HG02763 (cell line): ENCODE results near the gene NKD1.
A peak's percentile ranks its signal among the peaks of the same experiment; 100 is the strongest.

Experiments used
- ATAC-seq: cut with Tn5 transposase; IDR thresholded peaks from one replicate; pipeline ENCODE4 v1.9.1; 2021; ENCODE audit warnings: mild to moderate bottlenecking, moderate library complexity; ENCODE audit not compliant: unreplicated experiment

Gene NKD1

DNA sequence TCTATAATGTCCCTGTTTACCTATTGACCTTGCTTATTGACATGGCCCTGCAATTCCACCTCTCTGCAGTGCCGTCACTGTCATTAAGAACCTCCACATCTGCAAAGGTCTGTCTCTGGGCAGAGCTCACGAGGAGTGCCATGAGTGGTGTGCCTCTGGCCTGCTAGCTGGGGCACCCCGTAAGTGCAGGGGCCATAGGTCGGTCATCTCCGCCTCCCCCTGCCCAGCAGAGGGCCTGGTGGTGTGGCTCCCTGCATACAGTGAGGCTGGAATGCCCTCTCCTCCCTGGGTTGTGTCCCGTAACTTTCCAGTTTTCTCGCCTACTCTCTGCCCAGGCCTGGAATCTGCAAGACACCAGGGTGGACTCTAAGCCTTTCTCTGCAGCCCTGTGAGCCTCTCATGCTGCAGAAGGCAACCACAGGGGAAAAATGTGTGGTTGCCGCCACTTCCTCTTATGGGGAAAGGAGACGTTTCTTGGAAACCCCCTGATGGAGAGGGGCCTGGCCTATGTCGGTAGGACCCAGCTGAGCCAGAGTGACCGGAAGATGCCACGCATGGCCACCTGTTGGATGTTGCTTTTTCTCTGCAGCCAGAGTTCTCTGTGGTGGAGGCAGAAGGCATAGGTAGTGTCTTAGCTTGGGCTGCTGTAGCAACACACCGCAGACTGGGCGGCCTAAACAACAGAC is 135.6 kb downstream of the NKD1 start:
- ATAC-seq = peak; percentile 53

DNA sequence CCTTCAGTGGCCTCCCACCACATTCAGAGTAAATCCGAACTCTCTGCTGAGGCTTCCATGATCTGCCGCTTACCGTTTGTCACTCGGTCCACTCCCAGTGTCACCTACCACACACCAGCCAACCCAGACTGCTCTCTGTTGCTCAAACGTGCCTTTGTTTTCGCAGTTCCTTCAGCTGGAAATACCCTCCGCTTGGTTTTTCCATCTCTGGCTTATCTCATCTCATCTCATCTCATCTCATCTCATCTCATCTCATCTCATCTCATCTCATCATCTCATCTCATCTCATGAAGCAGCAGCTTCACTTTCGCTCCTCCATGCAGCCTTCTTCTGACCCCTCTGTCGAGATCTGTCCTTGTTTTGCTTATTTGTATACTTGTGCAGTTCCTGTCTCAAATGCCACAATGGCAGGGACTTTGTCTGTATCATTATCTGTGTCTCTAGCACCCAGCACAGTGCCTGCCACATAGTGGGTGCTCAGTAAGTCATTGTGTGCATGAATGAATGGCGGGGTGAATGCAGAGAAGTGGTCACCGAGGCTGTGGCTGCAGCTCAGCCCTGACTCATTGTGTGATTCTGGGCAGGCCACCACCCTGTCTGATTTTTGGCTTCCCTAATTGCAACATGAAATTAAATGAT is 136.7 kb downstream of the NKD1 start:
- no peak for ATAC-seq

DNA sequence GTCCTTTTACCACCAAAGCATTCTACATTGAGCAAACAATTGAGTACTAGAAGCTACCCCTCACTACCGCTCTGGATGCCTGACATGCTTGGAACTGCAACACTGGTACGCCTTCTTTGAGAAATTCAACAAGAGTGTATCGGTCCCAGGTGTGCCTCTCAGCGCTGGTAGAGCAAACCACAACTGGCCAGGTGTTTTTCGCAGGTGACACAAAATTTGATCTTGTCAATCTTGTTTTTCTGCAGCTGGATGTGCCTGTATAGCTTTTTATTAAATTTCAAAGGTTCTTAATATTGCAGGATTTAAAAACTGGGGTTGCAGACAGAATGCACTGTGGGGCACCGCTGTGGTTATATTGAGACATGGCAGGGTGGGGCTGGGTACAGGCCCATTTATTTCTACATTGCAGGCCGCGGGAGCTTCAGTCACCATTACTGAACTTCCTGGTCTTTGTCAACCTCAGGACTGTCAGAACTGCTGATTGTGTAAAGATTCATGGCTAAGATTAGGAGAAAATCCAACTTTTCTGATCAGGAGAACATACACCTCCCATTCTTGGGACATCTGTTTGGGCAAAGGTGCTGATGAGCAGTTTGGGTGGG is 137.4 kb downstream of the NKD1 start:
- ATAC-seq = no peak

DNA sequence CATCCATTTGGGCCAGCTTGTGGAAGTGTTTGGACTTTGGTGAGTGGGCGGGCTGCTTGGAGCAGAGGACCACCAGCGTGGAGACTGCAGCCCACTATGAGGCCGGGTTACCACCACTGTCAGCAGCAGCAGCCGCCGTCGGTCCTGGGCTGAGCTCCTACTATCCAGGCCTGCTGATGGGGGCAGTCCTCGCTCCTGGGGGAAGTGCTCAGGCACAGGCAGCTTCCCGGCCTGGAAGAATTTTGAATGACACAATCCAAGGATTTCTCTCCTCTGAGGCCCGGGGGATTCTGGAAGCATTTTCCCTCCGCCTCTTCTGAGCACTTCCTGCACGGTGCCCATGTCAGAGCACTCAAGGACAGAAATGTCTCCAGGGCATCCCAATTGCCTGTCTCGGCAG is 139.9 kb downstream of the NKD1 start:
- no peak for ATAC-seq

DNA sequence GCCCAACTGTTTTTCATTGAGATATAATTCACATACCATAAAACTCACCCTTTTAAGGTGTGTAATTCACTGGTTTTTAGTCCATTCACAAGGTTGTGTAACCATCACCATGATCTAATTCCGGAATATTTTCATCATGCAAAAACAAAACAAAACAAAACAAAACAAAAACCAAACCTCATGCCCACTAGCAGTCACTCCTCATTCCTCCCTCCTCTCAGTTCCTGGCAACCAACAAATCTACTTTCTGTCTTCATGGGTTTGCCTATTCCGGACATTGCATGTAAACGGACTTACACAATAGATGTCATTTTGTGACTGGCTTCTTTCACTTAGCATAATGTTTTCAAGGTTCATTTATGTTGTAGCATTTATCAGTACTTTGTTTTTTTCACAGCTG is 140.7 kb downstream of the NKD1 start:
- no peak for ATAC-seq

DNA sequence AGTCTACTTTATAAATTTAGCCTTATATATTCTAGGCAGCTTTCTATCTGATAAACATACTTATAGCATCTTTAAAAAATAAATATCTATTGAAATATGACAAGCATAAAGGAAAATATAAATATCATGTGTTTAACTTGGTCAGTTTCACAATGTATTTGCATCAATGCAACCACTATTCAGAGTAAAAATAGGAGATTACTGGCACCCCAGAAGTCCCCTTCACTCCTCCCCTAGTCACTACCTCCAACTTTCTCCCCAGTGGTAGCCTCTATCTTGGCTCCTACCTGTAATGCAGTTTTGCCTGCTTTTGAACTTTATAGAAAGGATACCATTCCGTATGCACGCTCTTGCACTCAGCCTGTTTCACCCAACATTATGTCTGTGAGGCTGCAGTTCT is 142.0 kb downstream of the NKD1 start:
- no peak for ATAC-seq

DNA sequence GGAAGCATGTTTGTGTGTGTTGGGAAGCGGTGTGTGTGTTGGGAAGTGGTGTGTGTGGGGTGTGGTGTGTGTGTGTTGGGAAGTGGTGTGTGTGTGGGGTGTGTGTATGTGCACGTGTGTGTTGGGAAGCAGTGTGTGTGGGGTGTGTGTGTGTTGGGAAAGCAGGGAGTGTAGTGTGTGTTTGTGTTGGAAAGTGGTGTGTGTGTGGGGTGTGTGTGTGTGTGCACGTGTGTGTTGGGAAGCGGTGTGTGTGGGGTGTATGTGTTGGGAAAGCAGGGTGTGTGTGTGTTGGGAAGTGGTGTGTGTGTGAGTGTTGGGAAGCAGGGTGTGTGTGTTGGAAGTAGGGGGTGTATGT is 144.4 kb downstream of the NKD1 start:
- ATAC-seq = no peak

DNA sequence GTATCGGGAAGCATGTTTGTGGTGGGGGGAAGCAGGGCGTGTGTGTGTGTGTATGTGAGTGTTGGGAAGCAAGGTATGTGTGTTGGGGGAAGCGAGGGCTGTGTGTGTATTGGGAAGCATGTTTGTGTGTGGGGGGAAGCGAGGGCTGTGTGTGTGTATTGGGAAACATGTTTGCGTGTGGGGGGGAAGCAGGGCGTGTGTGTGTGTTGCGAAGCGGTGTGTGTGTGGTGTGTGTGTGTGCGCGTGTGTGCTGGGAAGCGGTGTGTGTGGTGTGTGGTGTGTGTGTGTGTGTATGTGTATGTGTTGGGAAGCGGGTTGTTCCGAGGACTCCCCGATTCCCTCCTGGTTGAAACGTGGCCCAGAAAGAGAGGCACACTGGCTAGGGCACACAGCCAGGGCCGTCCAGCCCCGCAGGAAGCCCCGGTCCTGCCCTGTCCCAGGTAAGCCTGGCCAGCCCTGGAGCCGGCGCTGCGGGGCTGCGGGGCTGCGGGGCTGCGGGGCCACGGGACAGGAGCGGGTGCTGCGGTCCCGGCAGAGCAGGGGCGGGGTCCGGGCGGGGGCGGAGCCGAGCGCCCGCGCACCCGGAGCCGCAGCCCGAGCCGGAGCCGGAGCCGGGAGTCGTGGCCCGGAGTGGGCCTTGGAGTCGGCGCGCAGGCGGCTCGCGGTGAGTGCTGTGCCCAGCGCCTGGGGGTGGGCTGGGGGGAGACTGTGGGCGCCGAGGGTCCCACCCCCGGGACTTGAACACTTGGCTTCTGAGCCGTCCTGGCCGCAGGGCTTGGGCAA is 145.0 kb downstream of the NKD1 start, which contains the start of gene NOD2:
NOD2 (plus strand) TSS at position 608 of the 783 bp plus-strand sequence. CDS start 5,890 bp downstream, outside the sequence.
- ATAC-seq = no peak

DNA sequence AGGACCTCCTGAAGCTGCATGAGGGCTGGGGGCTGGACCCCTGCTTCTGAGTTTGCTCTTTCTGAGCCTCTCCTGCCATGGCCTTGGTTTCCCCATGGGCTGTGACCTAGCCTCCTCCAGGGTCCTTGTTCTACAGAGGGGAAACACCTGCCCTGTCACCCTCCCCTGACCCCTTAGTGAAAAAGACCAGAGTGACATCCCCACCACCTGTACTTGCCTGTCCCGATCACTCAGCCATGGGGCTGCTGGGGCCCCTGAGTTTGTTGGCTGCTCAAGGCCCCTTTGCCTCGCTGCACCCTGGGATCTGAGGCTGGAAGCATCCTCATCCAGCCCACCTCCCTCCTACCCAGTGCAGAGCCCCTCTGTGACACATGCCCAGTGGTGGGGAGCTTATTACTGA is 146.0 kb downstream of the NKD1 start:
- ATAC-seq = no peak

DNA sequence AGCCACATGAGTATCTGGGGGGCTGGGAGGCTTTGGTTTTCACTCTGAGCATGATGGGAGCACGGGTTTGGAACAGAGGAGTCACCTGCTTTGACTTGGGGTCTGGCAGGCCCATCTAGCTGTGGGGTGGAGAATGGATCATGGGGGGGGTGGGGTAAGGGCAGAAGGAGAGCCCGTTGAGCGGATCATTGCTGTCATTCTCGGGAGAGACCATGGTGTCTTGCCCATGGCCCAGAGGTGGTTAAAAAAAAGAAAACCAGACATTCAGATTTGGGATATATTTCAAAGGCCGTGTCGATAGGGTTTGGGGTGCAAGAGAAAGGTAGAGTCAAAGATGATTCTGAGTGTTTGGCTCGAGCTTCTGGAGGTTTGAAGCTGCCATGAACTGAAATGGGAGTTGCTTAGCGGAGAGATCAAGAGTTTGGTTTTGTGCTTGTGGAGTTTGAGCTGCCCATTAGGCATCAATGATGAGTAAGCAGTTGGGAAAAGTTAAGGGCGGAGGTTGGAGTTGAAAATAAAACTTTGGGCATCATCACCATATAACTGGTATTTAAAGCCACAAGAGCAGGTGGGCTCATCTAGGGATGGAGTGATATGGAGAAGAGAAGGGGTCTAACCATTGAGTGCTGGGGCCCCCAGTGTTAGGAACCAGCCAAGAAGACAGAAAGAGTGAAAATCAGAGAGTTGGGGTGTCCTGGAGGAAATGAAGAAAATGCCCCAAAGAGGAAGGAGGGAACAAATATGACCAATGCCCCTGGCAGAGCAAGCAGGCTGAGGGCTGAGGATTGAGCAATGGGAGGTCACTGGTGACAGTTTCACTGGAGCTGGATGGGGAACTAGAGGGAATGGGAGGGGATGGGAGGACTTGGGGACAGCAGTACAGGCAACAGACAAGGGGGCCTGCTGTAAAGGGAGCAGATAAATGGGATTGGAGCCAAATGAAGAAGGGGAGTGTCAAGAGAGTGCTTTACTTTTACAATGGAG is 147.1 kb downstream of the NKD1 start:
- ATAC-seq = no peak

DNA sequence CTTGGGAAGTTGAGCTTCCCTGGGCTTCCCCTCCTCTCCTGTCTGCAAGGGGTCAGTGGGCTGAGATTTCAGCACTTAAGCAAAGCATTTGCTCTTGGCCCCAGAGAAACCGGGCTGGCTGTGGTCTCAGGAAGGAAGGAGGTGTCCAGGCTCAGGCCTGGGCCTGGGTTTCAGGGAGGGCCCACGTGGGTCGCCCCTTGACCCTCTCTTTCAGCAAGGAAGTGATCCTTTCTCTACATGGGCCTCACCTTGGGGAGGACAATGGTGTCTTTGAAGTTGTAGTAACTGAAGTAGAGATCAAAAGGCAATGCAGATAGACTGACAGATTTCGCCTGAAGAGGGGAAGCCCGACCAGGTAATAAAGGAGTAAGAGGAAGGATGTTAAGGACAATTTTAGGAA is 147.9 kb downstream of the NKD1 start:
- ATAC-seq = peak; percentile 7

DNA sequence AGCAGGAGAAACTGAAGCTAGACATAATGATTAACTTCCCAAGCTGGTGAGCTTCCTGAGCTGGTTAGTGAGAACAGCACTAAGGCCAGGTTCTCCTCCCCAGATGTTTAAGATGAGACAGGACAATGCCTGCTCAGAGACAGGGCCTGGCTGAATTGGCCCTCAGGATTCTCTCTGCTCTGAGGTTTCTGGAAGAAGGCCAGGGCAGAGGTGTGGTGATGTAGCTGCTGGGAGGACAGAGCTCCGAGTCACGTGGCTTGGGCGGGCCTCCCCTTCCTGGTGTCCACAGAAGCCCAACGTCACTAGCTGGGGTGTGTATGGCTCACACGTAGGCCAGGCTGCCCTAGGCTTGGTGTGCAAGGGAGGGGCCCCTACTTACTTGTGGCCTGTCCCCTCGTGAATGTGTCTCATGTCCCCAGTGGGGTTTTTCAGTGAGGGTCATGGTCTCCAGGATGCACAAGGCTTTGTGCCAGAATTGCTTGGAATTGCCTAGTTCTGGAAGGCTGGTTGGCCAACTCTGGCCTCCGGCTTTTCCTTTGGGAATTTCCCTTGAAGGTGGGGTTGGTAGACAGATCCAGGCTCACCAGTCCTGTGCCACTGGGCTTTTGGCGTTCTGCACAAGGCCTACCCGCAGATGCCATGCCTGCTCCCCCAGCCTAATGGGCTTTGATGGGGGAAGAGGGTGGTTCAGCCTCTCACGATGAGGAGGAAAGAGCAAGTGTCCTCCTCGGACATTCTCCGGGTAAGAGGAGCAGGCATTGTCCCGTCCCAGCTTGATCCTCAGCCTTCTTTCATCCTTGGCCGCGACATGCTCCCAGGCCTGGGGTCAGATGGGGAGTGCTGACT is 148.6 kb downstream of the NKD1 start:
- peak; percentile 53 for ATAC-seq

DNA sequence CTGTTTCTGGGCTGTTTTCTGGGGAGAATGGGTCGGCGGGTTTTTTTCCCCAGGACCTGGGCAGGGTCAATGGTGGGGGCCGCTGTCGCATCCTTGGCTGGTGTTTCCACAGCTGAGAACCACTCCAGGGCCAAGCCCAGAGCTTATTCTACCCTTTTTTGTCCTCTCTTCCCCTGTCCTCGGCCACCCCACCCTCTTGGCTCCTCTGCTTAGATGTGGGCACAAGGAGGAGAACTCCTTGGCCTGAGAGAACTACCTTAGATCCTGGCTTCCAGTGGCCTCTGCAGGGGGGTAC is 149.2 kb downstream of the NKD1 start:
- ATAC-seq = no peak

DNA sequence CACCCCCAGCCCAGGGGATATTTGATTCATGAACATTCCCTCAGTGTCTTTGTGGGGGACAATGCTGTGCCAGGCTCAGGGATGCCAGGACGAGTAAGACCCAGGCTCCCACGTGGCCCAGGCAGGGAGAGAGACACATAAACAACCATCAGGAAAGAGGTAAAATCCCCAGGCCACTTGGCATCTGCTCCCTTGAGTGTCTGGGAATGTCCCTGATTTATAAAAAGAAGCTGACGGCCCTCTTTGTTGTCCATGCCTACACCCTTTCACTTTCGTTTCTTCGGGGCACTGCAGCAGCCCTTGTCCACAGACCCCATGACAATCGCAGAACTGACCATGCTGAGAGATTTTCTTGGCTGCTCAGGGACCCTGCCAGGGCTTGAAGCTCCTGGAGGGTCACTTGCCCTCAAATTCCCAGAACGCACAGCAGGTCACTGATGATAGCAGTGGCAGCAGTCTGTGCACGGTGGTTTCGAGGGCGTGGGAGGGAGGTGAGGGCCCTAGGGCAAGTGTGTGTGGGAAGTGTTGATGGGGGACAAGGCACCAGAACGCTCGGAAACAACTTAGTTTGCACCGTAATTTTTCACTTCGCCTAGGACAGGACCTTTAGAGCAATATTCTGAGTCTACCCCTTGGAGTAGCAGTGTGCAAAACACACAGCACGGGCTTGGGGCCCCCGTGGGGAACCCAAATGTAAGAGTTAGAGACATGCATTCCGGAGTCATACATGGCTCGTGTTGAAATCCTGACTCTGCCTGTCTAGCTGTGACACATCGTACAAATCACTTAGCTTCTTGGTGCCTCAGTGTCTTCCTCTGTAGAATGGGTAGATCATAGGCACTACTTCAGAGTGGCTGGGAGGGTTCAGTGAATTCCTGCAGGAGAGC is 149.9 kb downstream of the NKD1 start:
- peak; percentile 44 for ATAC-seq
